GM10248 (cell line): ENCODE data around the gene CHM.

ENCODE experiments used
- CTCF ChIA-PET: fragments of 300-600 bp; sonication (Branson Sonifier 250); formaldehyde crosslinking; extraction: SDS; loops from one replicate; lab custom pipeline; 2021; ENCODE audit warnings: antibody characterized with exemption; lab: Yijun Ruan, JAX
- POLR2A ChIA-PET: fragments of 350-650 bp; sonication (Branson Sonifier 250); formaldehyde crosslinking; extraction: SDS; loops from one replicate; lab custom pipeline; 2020; ENCODE audit warnings: antibody characterized with exemption; lab: Yijun Ruan, JAX
- DNase-seq: peaks from one replicate; pipeline ENCODE4 v3.0.0; 2012; ENCODE audit errors: extremely low spot score
- CTCF ChIP-seq: IDR thresholded peaks from 2 replicates; pipeline ENCODE4 v1.5.1; 2012; ENCODE audit warnings: mild to moderate bottlenecking, low read depth; ENCODE audit errors: extremely low read depth, missing control alignments, control extremely low read depth

CHM gene

GRCh38 chrX:85815203-85815751, 232.1 kb downstream of the CHM start:
- ChIA-PET CTCF (no interaction called here), POLR2A (no interaction called here)
- no peak for TF ChIP-seq CTCF
- DNase-seq: no peak
